ENCODE measurements around the gene SF3A2. TPM values are rescaled to one million over a fixed set of nuclear protein-coding genes. Genes with fewer than 3 reads are reported as not detected.
A peak's percentile ranks its signal among the peaks of the same experiment; 100 is the strongest.

Gene SF3A2
- total RNA-seq, 2 experiments from 2014 or later, result 142 to 151 TPM

DNA sequence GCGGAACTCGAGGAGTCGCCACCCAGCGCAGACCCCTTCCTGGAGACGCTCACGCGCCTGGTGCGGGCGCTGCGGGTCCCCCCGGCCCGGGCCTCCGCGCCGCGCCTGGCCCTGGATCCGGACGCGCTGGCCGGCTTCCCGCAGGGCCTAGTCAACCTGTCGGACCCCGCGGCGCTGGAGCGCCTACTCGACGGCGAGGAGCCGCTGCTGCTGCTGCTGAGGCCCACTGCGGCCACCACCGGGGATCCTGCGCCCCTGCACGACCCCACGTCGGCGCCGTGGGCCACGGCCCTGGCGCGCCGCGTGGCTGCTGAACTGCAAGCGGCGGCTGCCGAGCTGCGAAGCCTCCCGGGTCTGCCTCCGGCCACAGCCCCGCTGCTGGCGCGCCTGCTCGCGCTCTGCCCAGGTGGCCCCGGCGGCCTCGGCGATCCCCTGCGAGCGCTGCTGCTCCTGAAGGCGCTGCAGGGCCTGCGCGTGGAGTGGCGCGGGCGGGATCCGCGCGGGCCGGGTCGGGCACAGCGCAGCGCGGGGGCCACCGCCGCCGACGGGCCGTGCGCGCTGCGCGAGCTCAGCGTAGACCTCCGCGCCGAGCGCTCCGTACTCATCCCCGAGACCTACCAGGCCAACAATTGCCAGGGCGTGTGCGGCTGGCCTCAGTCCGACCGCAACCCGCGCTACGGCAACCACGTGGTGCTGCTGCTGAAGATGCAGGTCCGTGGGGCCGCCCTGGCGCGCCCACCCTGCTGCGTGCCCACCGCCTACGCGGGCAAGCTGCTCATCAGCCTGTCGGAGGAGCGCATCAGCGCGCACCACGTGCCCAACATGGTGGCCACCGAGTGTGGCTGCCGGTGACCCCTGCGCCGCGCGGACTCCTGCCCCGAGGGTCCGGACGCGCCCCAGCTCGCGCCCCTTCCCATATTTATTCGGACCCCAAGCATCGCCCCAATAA lies 14.8 kb downstream of the SF3A2 start:
- Mint-ChIP-seq H3K36me3 (ENCODE audit: low read depth) (peaks cover 3% of the 10 kb centered on the region), H3K4me3 (no peak overlapping the region), H3K4me1 (peaks cover 7% of the 10 kb centered on the region), H3K27me3 (peaks cover 21% of the 10 kb centered on the region), H3K9me3 (no peaks in the 10 kb centered on the region), H3K27ac (no peak overlapping the region)
- POLR2A ChIA-PET, result no interaction called here
- no peak for DNase-seq
- CTCF ChIA-PET, result no interaction called here

DNA sequence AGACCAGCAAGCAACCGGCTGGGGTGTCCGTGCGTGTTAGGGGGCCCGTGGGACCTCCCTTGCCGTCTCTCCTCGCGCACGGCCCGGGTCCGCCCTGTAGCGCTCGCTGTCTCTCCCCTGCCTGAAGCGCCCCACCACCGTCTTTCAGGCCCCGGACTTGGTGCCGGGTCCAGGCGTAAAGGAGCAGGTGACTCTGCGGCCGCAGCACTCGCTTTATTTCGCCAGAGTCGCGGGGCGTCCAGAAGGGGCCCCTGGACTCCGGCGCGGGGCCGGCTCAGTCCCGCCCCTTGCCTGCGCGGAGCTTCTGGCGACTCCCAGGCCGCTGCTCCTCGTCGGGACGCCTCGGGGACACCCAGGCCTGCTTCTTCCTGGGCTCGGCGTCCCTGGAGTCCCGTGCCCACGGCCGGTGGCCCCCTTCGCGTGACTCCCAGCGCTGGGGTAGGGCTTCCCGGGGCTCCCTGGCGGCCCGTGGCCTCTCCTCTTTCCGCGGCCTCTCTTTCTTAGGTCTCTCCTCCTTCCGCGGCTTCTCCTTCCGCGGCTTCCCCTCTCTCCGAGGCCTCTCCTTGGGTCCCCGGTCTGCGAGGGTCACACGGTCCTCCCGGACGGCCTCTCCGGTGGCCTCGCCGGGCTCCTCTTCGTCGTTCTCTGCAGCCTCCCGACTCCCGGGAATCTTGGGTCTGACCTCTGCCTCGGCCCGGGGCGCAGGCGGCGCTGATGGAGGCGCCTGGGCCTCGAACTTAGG lies 15.6 kb downstream of the SF3A2 start:
- Mint-ChIP-seq H3K9me3 (no peaks in the 10 kb centered on the region), H3K4me1 (peaks cover 11% of the 10 kb centered on the region), H3K4me3 (no peak overlapping the region), H3K27me3 (peaks cover 21% of the 10 kb centered on the region), H3K27ac (peak overlapping the region; percentile 13), H3K36me3 (ENCODE audit: low read depth) (peaks cover 3% of the 10 kb centered on the region)
- CTCF ChIA-PET, result interaction anchor here (0.6 to 2.4 kb wide), 4 partner anchors 15 to 96 kb away, joined by 3 to 9 read pairs (median 4); partner anchors contain the start of gene PLEKHJ1
- POLR2A ChIA-PET, result no interaction called here
- DNase-seq, result no peak

DNA sequence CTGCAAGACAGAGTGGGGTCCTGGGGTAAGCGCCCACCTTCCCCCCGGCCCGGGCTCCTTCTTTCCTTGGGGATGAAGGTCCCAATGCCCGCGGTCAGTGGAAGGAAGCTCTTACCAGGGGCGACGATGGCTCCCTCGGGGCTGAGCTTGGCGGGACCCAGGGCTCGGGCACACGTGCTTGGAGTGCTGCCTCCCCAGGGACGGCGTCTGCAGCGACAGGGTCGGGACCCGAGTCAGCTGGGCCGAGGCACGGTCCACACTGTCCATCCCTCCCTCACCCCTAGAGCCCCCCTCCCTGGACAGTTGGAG lies 16.1 kb downstream of the SF3A2 start:
- H3K27ac Mint-ChIP-seq, result peak overlapping the region; percentile 13
- no peaks in the 10 kb centered on the region for H3K9me3 Mint-ChIP-seq
- CTCF ChIA-PET, result interaction anchor here (0.6 to 2.4 kb wide), 5 partner anchors 14 to 97 kb away, joined by 3 to 9 read pairs (median 4); partner anchors contain the start of gene PLEKHJ1
- peaks cover 14% of the 10 kb centered on the region for H3K4me1 Mint-ChIP-seq
- peaks cover 3% of the 10 kb centered on the region for H3K36me3 Mint-ChIP-seq (ENCODE audit: low read depth)
- POLR2A ChIA-PET, result no interaction called here
- no peak overlapping the region for H3K4me3 Mint-ChIP-seq
- DNase-seq, result no peak
- H3K27me3 Mint-ChIP-seq, result peaks cover 21% of the 10 kb centered on the region

GRCh38 chr19:2253106-2254063 lies 16.8 kb downstream of the SF3A2 start:
- H3K27ac Mint-ChIP-seq, result peak overlapping the region; percentile 46
- H3K36me3 Mint-ChIP-seq (ENCODE audit: low read depth), result peaks cover 3% of the 10 kb centered on the region
- peak; percentile 49 for DNase-seq
- POLR2A ChIA-PET, result interaction anchor here (0.5 kb wide), 1 partner anchor 69 kb away, joined by 3 read pairs; no protein-coding TSS in a partner anchor
- CTCF ChIA-PET, result interaction anchor here (0.5 to 2.4 kb wide), 7 partner anchors 11 to 380 kb away, joined by 3 to 9 read pairs (median 4); partner anchors contain the start of gene PLEKHJ1
- peaks cover 21% of the 10 kb centered on the region for H3K4me1 Mint-ChIP-seq
- no peaks in the 10 kb centered on the region for H3K9me3 Mint-ChIP-seq
- H3K4me3 Mint-ChIP-seq, result peak overlapping the region; percentile 25
- peaks cover 21% of the 10 kb centered on the region for H3K27me3 Mint-ChIP-seq

GRCh38 chr19:2254064-2254872 lies 17.6 kb downstream of the SF3A2 start:
- Mint-ChIP-seq H3K4me3 (no peak overlapping the region), H3K36me3 (ENCODE audit: low read depth) (peaks cover under 1% of the 10 kb centered on the region), H3K9me3 (no peaks in the 10 kb centered on the region), H3K27me3 (peaks cover 21% of the 10 kb centered on the region), H3K27ac (peak overlapping the region; percentile 25), H3K4me1 (peaks cover 27% of the 10 kb centered on the region)
- DNase-seq, result no peak
- POLR2A ChIA-PET, result no interaction called here
- CTCF ChIA-PET, result interaction anchor here (0.5 to 2.4 kb wide), 5 partner anchors 12 to 379 kb away, joined by 3 to 9 read pairs (median 5); no protein-coding TSS in a partner anchor

- no peak for DNase-seq
- Mint-ChIP-seq H3K36me3 (ENCODE audit: low read depth) (peaks cover 1% of the 10 kb centered on the region), H3K27ac (no peak overlapping the region), H3K9me3 (no peaks in the 10 kb centered on the region), H3K4me1 (peaks cover 34% of the 10 kb centered on the region), H3K4me3 (no peak overlapping the region), H3K27me3 (peaks cover 17% of the 10 kb centered on the region)
- ChIA-PET POLR2A (no interaction called here), CTCF (interaction anchor here (0.6 to 0.7 kb wide), 3 partner anchors 19 to 317 kb away, joined by 3 to 4 read pairs (median 3); partner anchors contain the start of gene PLEKHJ1)
Measured at GRCh38 chr19:2255112-2255845, 18.7 kb downstream of the SF3A2 start.

GRCh38 chr19:2255982-2256685 lies 19.5 kb downstream of the SF3A2 start, which contains the start of gene JSRP1:
Gene JSRP1, minus strand, starts transcription at chr19:2256417. Its CDS starts 1,103 bp downstream, at chr19:2255314.
- Mint-ChIP-seq H3K9me3 (no peaks in the 10 kb centered on the region), H3K27ac (peak within 1 kb of the TSS; percentile 100), H3K36me3 (ENCODE audit: low read depth) (peaks cover 1% of the 10 kb centered on the region), H3K4me3 (no peak within 1 kb of the TSS), H3K4me1 (peaks cover 38% of the 10 kb centered on the region), H3K27me3 (peaks cover 17% of the 10 kb centered on the region)
- CTCF ChIA-PET, result interaction anchor here (0.6 to 0.8 kb wide), 3 partner anchors 19 to 316 kb away, joined by 3 to 4 read pairs (median 3); partner anchors contain the start of gene PLEKHJ1
- DNase-seq, result no peak
- POLR2A ChIA-PET, result no interaction called here

- Mint-ChIP-seq H3K4me1 (peaks cover 34% of the 10 kb centered on the region), H3K36me3 (ENCODE audit: low read depth) (peaks cover 1% of the 10 kb centered on the region), H3K9me3 (no peaks in the 10 kb centered on the region), H3K27ac (peak overlapping the region; percentile 95), H3K27me3 (no peaks in the 10 kb centered on the region), H3K4me3 (no peak overlapping the region)
- POLR2A ChIA-PET, result interaction anchor here (0.6 to 0.7 kb wide), 2 partner anchors 15 to 43 kb away, joined by 4 to 5 read pairs; no protein-coding TSS in a partner anchor
- DNase-seq, result peak; percentile 35
- CTCF ChIA-PET, result interaction anchor here (0.7 to 4.3 kb wide), 4 partner anchors 15 to 23 kb away, joined by 3 to 34 read pairs (median 6); partner anchors contain the start of gene PLEKHJ1
Measured at GRCh38 chr19:2259336-2259735, 22.7 kb downstream of the SF3A2 start.

DNA sequence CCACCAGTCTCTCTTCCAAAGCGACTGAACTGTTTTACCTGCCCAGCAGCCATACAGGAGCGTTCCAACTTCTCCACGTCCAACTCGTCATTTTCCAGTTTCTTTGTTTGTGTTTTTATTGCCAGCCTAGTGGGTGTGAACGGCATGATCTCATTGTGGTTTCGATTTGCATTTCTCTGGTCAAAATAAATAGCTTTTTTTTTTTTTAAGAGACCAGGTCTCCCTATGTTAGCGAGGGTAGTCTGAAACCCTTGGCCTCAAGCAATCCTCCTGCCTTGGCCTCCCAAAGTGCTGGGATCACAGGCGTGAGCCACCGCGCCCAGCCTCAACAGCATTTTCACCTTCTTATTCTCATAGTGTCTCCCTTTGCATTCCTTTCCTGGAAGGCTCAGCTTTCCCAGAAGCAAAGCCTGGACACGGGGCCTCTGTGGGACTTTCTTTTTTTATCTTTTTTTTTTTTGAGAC lies 23.7 kb downstream of the SF3A2 start:
- H3K4me1 Mint-ChIP-seq, result peaks cover 34% of the 10 kb centered on the region
- H3K9me3 Mint-ChIP-seq, result no peaks in the 10 kb centered on the region
- ChIA-PET POLR2A (interaction anchor here (0.5 kb wide), 1 partner anchor 351 kb away, joined by 3 read pairs; no protein-coding TSS in a partner anchor), CTCF (interaction anchor here (0.7 to 4.3 kb wide), 4 partner anchors 14 to 27 kb away, joined by 3 to 34 read pairs (median 6); partner anchors contain the start of gene PLEKHJ1)
- no peak for DNase-seq
- peaks cover 1% of the 10 kb centered on the region for H3K36me3 Mint-ChIP-seq (ENCODE audit: low read depth)
- H3K27me3 Mint-ChIP-seq, result no peaks in the 10 kb centered on the region
- no peak overlapping the region for H3K4me3 Mint-ChIP-seq
- H3K27ac Mint-ChIP-seq, result peak overlapping the region; percentile 78
